ENCODE results near the gene VENTX.

DNA sequence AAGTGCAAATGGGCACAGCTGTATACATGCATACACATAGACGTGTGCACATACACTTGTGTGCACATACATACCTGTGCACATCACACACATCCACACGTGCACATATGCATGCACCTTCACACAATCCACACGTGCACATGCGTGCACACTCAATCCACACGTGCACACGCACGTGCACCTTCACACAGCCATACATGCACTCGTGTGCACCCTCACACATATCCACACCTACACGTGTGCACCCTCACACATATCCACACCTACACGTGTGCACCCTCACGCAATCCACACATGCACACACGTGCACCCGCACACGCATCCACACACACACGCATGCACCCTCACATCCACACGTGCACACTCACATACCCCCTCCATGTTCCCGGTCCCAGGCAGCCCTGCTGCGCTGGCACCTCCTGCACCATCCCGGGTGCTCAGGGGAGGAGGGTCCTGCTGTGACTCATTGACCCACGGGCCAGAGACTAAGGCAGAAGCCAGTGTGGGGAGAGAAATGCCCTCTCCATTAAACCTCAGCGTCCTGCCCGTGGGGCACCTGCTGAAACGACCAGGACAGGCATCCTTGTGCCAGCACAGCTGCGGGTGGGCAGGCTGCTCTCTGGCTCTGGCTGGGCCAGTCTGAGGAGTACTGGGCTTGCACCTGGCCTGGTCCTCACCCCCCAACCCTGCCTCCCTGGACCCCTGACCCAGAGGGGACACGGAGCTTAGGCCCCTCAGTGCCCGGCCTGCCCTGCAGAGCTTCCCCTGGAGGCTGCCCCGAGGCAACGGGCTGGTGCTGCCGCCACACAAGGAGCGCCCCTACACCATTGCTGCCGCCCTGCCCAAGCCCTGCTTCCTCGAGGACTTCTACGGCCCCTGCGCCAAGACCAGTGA is 25.4 kb upstream of the VENTX start:
- TF ChIP-seq TP53 (CRISPR knock-in tag; IDR thresholded peaks at IDR 0.05) (no peak), ETV6 (CRISPR knock-in tag; IDR thresholded peaks at IDR 0.05) (no peak), ESRRA (CRISPR knock-in tag; IDR thresholded peaks at IDR 0.05; ENCODE audit: borderline replicate concordance) (no peak), ZNF263 (CRISPR knock-in tag; IDR thresholded peaks at IDR 0.05; ENCODE audit: low read depth) (no peak)
- TF ChIP-seq, protein P1, sequence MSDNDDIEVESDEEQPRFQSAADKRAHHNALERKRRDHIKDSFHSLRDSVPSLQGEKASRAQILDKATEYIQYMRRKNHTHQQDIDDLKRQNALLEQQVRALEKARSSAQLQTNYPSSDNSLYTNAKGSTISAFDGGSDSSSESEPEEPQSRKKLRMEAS (CRISPR knock-in tag; IDR thresholded peaks at IDR 0.05), result no peak
- TF ChIP-seq, protein P2, sequence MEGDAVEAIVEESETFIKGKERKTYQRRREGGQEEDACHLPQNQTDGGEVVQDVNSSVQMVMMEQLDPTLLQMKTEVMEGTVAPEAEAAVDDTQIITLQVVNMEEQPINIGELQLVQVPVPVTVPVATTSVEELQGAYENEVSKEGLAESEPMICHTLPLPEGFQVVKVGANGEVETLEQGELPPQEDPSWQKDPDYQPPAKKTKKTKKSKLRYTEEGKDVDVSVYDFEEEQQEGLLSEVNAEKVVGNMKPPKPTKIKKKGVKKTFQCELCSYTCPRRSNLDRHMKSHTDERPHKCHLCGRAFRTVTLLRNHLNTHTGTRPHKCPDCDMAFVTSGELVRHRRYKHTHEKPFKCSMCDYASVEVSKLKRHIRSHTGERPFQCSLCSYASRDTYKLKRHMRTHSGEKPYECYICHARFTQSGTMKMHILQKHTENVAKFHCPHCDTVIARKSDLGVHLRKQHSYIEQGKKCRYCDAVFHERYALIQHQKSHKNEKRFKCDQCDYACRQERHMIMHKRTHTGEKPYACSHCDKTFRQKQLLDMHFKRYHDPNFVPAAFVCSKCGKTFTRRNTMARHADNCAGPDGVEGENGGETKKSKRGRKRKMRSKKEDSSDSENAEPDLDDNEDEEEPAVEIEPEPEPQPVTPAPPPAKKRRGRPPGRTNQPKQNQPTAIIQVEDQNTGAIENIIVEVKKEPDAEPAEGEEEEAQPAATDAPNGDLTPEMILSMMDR (IDR thresholded peaks at IDR 0.05), result no peak
- TF ChIP-seq, protein P3, sequence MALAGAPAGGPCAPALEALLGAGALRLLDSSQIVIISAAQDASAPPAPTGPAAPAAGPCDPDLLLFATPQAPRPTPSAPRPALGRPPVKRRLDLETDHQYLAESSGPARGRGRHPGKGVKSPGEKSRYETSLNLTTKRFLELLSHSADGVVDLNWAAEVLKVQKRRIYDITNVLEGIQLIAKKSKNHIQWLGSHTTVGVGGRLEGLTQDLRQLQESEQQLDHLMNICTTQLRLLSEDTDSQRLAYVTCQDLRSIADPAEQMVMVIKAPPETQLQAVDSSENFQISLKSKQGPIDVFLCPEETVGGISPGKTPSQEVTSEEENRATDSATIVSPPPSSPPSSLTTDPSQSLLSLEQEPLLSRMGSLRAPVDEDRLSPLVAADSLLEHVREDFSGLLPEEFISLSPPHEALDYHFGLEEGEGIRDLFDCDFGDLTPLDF (CRISPR knock-in tag; IDR thresholded peaks at IDR 0.05), result no peak
